ENCODE measurements around the gene GPR137C.

GPR137C gene

GRCh38 chr14:52686176-52686575 is 133.5 kb downstream of the GPR137C start:
- DNase-seq: no peak

Measured in stimulated activated CD4-positive, alpha-beta T cell treated with anti-CD3 and anti-CD28 coated beads, Interleukin-12 subunit alpha, Interleukin-12 subunit beta, amount 100 ng/mL, for 4 hours (primary cell).